ENCODE results near the gene FNDC10.

- TF ChIP-seq CTCF (IDR thresholded peaks at IDR 0.05): peak in 5 of 7 experiments; percentile 19 to 43 (median 27)
- TF ChIP-seq POLR2A (IDR thresholded peaks at IDR 0.05): no peak
These were observed 49.1 kb downstream of the FNDC10 start for GRCh38 chr1:1550591-1551432.
